Stimulated activated CD4-positive, alpha-beta T cell treated with anti-CD3 and anti-CD28 coated beads, Interleukin-1b, Interleukin-23, amount 100 ng/mL, for 1 hour (primary cell): Measurements from ENCODE around the gene SPRED1.
"Not testable (repeated sequence)": the region's sequence is repeated elsewhere in the genome, so short reads cannot be mapped to it uniquely, and the experiment has no call there.

ENCODE experiments used
- DNase-seq, 2 donors: peaks; one replicate each; pipeline ENCODE4 v3.0.0-alpha.2; 2020; ENCODE audit warnings: low read depth in 2 of 2

Gene SPRED1

DNA sequence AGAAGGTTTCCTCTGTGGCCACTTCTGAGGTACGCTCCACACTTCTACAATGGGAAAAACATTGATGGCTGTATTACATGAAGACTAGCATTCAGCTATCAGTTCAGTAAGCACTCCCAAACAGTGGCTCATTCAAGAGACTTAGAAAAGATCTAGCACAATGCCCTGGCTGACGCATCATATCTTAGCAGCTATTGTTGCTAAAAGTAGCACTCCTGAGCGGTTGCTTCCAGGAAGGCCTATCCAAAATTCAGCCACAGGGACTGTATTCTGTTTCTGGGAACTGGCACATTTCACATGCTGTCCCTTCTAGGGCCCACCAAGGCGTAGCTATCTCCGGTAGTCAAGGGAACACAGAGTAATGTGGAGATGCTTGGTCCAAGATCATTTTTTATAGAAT, 21.2 kb upstream of the SPRED1 start:
- DNase-seq: no peak

DNA sequence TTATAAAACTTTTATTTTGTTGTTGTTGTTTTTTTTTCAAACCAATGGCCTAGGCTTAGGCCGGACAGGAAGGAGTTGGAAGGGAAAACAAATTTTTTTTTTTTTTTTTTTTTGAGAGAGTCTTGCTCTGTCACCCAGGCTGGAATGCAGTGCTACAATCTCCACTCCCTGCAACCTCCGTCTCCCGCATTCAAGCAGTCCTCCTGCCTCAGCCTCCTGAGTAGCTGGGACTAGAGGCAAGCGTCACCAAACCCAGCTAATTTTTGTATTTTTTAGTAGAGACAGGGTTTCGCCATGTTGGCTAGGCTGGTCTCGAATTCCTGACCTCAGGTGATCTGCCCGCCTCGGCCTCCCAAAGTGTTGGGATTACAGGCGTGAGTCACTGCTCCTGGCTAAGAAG, 15.6 kb upstream of the SPRED1 start:
- not testable (repeated sequence) for DNase-seq

DNA sequence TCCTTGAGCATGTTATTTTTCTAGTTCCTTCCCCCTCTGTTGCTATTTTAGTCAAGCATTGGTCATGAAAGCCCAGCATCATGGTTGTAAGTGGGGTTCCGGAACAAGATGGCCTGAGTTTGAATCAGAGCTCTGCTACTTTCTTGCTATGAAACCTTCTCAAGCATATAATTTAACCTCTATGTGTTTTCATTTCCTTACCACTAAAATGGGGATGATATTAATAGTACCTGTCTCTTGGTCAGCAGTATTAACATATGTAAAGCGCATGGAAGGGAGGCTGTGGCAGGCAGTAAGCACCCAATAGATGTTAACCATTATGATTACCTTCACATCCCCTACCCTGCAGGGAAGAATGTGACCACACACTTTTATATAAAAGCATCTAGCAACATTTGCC, 14.3 kb upstream of the SPRED1 start:
- DNase-seq: no peak

DNA sequence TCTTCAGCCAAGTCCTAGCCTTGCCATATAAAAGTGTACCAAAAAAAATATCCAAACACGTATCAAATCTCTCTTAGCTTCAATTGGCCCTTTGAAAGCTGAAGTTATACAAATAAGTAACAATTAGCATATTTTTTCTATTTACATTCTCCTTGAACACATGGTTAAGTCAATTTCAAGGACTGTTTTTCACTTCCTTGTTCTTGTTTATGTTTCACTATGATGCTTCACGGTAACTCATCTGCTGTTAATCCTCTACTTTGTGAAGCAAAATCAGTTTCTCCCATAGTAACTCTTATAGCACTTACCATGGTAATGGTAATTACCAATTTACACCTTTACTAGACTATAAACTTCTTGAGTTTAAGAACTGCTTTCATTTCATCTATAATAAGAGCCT, 10.6 kb upstream of the SPRED1 start:
- no peak for DNase-seq

GRCh38 chr15:38243278-38244055, 9.2 kb upstream of the SPRED1 start:
- DNase-seq: no peak

GRCh38 chr15:38247336-38247735, 5.3 kb upstream of the SPRED1 start:
- no peak for DNase-seq

- no peak for DNase-seq
Measured at GRCh38 chr15:38253351-38253781, 730 bp downstream of the SPRED1 start.

- no peak for DNase-seq
Measured at GRCh38 chr15:38254051-38254883, 1.6 kb downstream of the SPRED1 start.

DNA sequence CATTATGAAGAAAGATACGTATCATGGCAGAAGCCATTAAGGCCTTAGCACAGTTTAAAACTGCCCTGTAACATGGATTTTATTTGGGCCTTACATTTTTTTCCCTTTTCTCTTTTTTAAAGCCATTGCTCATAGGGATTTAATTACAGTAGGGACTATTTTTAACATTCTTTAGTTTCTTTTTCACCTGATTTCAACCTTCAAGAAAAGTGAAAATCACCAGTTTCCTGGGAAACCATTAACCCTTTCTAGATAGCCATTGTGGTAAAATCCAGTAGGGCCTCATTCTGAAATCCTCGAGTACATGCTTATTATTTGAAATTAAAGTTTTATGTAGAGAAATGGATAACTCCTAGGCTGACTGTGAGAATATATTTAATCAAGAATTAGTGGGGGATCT, 3.1 kb downstream of the SPRED1 start:
- no peak for DNase-seq

DNA sequence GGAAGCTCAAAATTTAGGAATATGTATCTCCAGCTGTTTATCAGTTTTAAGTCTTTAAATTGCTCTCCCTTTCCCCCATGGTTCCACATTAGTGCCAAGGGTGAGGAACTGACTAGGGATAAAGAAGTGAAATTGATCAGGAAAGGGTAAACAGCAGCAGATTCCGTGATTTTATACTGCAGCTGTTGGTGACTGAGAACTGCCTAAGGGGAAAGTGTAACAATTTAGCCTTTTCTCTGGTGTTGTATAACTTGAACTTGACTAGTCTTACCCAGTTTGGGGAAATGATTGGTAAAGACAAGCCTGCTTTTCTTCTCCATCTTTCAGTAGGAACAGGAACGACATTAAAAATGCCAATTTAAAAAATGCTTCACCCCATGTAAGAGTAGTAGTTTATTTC, 5.0 kb downstream of the SPRED1 start:
- DNase-seq: no peak

GRCh38 chr15:38259134-38259533, 6.5 kb downstream of the SPRED1 start:
- no peak for DNase-seq

DNA sequence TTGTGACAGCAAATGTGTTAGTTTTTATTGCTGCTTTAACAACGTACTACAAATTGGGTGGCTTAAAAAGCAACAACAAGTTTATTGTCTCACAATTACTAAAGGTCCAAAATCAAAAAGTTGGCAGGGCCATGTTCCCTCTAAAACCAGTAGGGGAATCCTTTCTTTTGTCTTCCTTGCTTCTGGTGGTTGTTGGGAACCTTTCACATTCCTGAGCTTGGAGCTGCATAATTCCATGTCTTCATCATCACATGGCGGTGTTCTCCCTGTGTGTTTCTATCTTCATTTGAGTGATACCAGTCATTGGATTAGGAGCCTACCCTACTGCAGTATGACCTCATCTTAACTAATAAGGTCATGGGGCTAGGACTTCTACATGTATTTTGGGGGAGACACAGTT, 7.4 kb downstream of the SPRED1 start:
- no peak for DNase-seq

DNA sequence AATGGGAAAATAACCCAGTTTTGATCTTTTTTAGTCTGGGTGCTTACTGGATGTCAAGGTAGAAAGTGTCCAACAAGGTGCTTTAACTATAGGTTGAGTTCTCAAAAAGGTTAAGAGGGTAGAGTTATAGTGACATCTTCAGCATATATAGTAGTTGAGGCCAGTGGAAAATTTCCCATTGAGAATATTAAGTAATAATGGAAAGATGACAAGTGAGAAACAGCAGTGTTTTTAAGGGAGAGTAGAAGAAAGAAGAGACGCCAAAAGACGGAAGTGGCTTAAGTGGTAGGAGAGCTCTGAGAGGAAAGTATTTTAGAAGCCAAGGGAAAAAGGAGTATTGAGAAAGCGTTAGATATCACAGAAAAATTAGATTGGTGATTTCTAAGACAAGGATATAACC, 10.6 kb downstream of the SPRED1 start:
- no peak for DNase-seq

GRCh38 chr15:38263996-38264395, 11.4 kb downstream of the SPRED1 start:
- DNase-seq: no peak

GRCh38 chr15:38266247-38266986, 13.8 kb downstream of the SPRED1 start:
- no peak for DNase-seq

- DNase-seq: no peak
Measured at GRCh38 chr15:38267421-38268022, 14.9 kb downstream of the SPRED1 start.

GRCh38 chr15:38271144-38271543, 18.5 kb downstream of the SPRED1 start:
- no peak for DNase-seq

- no peak for DNase-seq
Measured at GRCh38 chr15:38271895-38272294, 19.3 kb downstream of the SPRED1 start.

DNA sequence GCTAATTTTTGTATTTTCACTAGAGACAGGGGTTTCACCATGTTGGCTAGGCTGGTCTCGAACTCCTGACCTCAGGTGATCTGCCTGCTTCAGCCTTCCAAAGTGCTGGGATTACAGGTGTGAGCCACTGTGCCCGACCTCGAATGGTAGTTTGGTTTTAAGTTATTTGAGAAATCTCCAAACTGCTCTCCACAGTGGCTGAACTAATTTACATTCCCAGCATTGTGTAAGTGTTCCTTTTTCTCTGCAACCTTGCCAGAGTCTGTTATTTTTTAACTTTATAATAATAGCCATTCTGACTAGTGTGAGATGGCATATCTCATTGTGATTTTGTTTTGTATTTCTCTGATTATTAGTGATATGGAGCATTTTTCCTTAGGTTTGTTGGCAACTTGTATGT, 19.8 kb downstream of the SPRED1 start:
- not testable (repeated sequence) for DNase-seq

GRCh38 chr15:38274135-38274534, 21.5 kb downstream of the SPRED1 start:
- DNase-seq: no peak

- no peak for DNase-seq
Measured at GRCh38 chr15:38275959-38276358, 23.3 kb downstream of the SPRED1 start.

- DNase-seq: not testable (repeated sequence)
Measured at GRCh38 chr15:38277281-38277680, 24.6 kb downstream of the SPRED1 start.
